Adrenal gland (tissue), 5 donors: ENCODE measurements around the gene RAD51B.

ENCODE experiments used
- CTCF ChIP-seq, 6 experiments: fragments of 450-650 bp in 4 of 6; fragments of 200-600 bp in 2 of 6; sonication (generic) in 1 of 6; IDR thresholded peaks; 1 replicate in 5 of 6; 2 replicates in 1 of 6; pipeline versions ENCODE4 v1.5.1 to v1.8.0; 2016 to 2021; ENCODE audit warnings: antibody characterized with exemption in 6 of 6, mild to moderate bottlenecking in 2 of 6, moderate library complexity in 1 of 6
- POLR2A ChIP-seq, 2 donors: fragments of 450-650 bp; IDR thresholded peaks; one replicate each; pipeline ENCODE4 v1.6.1; 2017; ENCODE audit warnings: antibody characterized with exemption in 2 of 2, mild to moderate bottlenecking in 2 of 2, moderate library complexity in 1 of 2
- donor health status: DM: no; HTN: no; CAD: no.

- TF ChIP-seq CTCF (IDR thresholded peaks at IDR 0.05), result no peak
- no peak for TF ChIP-seq POLR2A (IDR thresholded peaks at IDR 0.05)
These were observed 850.8 kb downstream of the RAD51B start for GRCh38 chr14:68670359-68670715.
